HepG2 (cell line): ENCODE data around the gene PGM5. TPM values are rescaled to one million over a fixed set of nuclear protein-coding genes. Genes with fewer than 3 reads are reported as not detected.

Source experiments
- ATF6 ChIP-seq: sonication (generic); formaldehyde crosslinking; conservative IDR thresholded peaks from 2 replicates; pipeline ENCODE4 v1.4.0; 2020; ENCODE audit warnings: missing genetic modification reagents
- BCL6 ChIP-seq: IDR thresholded peaks from 2 replicates; pipeline ENCODE4 v1.6.1; 2016; ENCODE audit warnings: missing genetic modification reagents, missing compliant biosample characterization
- ETV5 ChIP-seq: IDR thresholded peaks from 2 replicates; pipeline ENCODE4 v1.6.1; 2018; ENCODE audit warnings: missing biosample characterization, missing genetic modification reagents, inconsistent platforms, borderline replicate concordance
- NFATC3 ChIP-seq: sonication (generic); formaldehyde crosslinking; IDR thresholded peaks from 2 replicates; pipeline ENCODE4 v1.5.1; 2020; ENCODE audit warnings: mild to moderate bottlenecking, missing genetic modification reagents
- ZNF205 ChIP-seq: IDR thresholded peaks from 2 replicates; pipeline ENCODE4 v1.6.1; 2018; ENCODE audit warnings: missing biosample characterization, missing genetic modification reagents
- ZNF3 ChIP-seq: IDR thresholded peaks from 2 replicates; pipeline ENCODE4 v1.7.0; 2017; ENCODE audit warnings: inconsistent platforms
- ZNF414 ChIP-seq: sonication (generic); formaldehyde crosslinking; IDR thresholded peaks from 2 replicates; pipeline ENCODE4 v1.5.0; 2020; ENCODE audit warnings: missing genetic modification reagents
- polyA plus RNA-seq, 8 experiments: library from polyadenylated mRNA; depleted of rRNA in 3 of 8; stranded (reverse) in 7 of 8; unstranded in 1 of 8; fragments of >200 nt; fragmentation: Illumina TruSeq in 4 of 8; extraction: Trizol in 4 of 8; gene quantifications; 2 replicates each; pipeline versions ENCODE4 v1.2.1 to v1.2.3, GENCODE V29; 2011 to 2016; ENCODE audit warnings: low read depth in 4 of 8, missing spikeins in 1 of 8, mixed read lengths in 1 of 8; ENCODE audit not compliant: insufficient read depth in 1 of 8
- total RNA-seq, 5 experiments: library from RNA; depleted of rRNA; stranded (reverse); fragments of >200 nt; fragmentation: Illumina TruSeq; extraction: Trizol; gene quantifications; 2 replicates each; pipeline ENCODE4 v1.2.3, GENCODE V29; 2016; ENCODE audit warnings: low read depth in 1 of 5
- TF ChIP-seq, protein P1 (sequence below): sonication (generic); formaldehyde crosslinking; IDR thresholded peaks from 2 replicates; pipeline ENCODE4 v1.4.0; 2020; ENCODE audit warnings: mild to moderate bottlenecking, missing genetic modification reagents, borderline replicate concordance

The PGM5 gene
- total and polyA plus RNA-seq, 2 of the 13 experiments (the other 11 are each of a cell fraction or from before 2014, with no cell fraction given), result not detected

GRCh38 chr9:68537616-68537880 is 181.1 kb downstream of the PGM5 start (continued):
- TF ChIP-seq ZNF414 (CRISPR knock-in tag) (no peak), NFATC3 (CRISPR knock-in tag) (no peak), ZNF3 (no peak), ZNF205 (no peak), ATF6 (CRISPR knock-in tag) (no peak), BCL6 (CRISPR knock-in tag) (no peak), ETV5 (CRISPR knock-in tag) (no peak)
- TF ChIP-seq, protein P1, sequence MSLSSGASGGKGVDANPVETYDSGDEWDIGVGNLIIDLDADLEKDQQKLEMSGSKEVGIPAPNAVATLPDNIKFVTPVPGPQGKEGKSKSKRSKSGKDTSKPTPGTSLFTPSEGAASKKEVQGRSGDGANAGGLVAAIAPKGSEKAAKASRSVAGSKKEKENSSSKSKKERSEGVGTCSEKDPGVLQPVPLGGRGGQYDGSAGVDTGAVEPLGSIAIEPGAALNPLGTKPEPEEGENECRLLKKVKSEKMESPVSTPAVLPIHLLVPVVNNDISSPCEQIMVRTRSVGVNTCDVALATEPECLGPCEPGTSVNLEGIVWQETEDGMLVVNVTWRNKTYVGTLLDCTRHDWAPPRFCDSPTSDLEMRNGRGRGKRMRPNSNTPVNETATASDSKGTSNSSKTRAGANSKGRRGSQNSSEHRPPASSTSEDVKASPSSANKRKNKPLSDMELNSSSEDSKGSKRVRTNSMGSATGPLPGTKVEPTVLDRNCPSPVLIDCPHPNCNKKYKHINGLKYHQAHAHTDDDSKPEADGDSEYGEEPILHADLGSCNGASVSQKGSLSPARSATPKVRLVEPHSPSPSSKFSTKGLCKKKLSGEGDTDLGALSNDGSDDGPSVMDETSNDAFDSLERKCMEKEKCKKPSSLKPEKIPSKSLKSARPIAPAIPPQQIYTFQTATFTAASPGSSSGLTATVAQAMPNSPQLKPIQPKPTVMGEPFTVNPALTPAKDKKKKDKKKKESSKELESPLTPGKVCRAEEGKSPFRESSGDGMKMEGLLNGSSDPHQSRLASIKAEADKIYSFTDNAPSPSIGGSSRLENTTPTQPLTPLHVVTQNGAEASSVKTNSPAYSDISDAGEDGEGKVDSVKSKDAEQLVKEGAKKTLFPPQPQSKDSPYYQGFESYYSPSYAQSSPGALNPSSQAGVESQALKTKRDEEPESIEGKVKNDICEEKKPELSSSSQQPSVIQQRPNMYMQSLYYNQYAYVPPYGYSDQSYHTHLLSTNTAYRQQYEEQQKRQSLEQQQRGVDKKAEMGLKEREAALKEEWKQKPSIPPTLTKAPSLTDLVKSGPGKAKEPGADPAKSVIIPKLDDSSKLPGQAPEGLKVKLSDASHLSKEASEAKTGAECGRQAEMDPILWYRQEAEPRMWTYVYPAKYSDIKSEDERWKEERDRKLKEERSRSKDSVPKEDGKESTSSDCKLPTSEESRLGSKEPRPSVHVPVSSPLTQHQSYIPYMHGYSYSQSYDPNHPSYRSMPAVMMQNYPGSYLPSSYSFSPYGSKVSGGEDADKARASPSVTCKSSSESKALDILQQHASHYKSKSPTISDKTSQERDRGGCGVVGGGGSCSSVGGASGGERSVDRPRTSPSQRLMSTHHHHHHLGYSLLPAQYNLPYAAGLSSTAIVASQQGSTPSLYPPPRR (CRISPR knock-in tag), result no peak
